ENCODE data around the gene PTPRD. TPM values are rescaled to one million over a fixed set of nuclear protein-coding genes. Genes with fewer than 3 reads are reported as not detected.

PTPRD gene
- polyA plus RNA-seq, 1 experiment: 0.39 TPM

GRCh38 chr9:10148796-10149195 lies 464.0 kb downstream of the PTPRD start:
- DNase-seq (ENCODE audit: low read depth): no peak
- no peaks in the 10 kb centered on the region for H3K36me3 ChIP-seq (ENCODE audit: control insufficient read depth, insufficient read depth, low read length)
- ChIA-PET CTCF (no interaction called here), POLR2A (no interaction called here)
- no peak overlapping the region for H3K4me3 ChIP-seq (ENCODE audit: low read depth, low read length)
- TF ChIP-seq CTCF (IDR thresholded peaks at IDR 0.05; ENCODE audit: insufficient read depth, low read depth, low read length): no peak
- H3K27me3 ChIP-seq (ENCODE audit: control insufficient read depth, insufficient read depth, low read length): no peaks in the 10 kb centered on the region

DNA sequence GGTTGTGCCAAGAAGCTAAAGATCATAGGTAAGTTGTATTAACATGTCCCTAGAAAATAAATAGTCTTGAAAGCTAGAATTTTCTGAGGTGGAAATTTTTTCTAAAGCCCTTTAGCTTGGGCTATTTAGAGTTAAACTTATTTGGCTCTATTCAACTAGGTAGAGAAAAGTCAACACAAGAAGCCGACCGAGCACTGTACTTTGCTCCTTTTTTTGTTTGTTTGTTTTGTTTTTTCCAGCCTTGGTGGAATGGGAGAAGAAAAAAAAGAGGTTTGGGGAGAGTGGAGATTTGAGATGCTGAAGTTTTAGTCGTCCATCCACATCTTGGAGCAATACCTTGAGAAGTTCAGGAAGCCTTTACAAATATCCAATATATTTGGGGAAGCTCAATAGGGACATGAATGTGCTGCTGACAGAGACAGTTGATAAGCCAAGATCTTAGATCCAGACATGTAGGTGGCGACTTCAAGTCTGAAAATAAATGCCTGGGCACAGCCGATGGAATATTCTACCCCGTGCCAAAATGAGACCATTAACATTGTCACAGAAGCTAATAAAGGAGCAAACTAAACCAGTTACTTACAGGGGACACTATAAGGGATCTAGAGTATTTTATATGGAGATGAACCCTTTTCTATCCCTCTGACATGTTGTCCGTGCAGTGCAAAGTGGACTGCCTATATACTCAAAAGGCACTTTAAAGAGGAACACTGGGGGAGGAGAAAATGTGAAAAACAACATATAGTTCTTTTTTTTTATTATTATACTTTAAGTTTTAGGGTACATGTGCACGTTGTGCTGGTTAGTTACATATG lies 466.1 kb downstream of the PTPRD start:
- POLR2A ChIA-PET: no interaction called here
- CTCF ChIA-PET: no interaction called here
- Histone ChIP-seq H3K4me3 (ENCODE audit: low read depth, low read length) (no peak overlapping the region), H3K27me3 (ENCODE audit: control insufficient read depth, insufficient read depth, low read length) (no peaks in the 10 kb centered on the region), H3K36me3 (ENCODE audit: control insufficient read depth, insufficient read depth, low read length) (no peaks in the 10 kb centered on the region)
- no peak for TF ChIP-seq CTCF (IDR thresholded peaks at IDR 0.05; ENCODE audit: insufficient read depth, low read depth, low read length)
- DNase-seq (ENCODE audit: low read depth): no peak

- ChIA-PET POLR2A (no interaction called here), CTCF (interaction anchor here (0.6 kb wide), 1 partner anchor 230 kb away, joined by 3 read pairs; no protein-coding TSS in a partner anchor)
- TF ChIP-seq CTCF (IDR thresholded peaks at IDR 0.05; ENCODE audit: insufficient read depth, low read depth, low read length): no peak
- no peak overlapping the region for H3K4me3 ChIP-seq (ENCODE audit: low read depth, low read length)
- no peaks in the 10 kb centered on the region for H3K36me3 ChIP-seq (ENCODE audit: control insufficient read depth, insufficient read depth, low read length)
- H3K27me3 ChIP-seq (ENCODE audit: control insufficient read depth, insufficient read depth, low read length): no peaks in the 10 kb centered on the region
- no peak for DNase-seq (ENCODE audit: low read depth)
These were observed 468.4 kb downstream of the PTPRD start for GRCh38 chr9:10144355-10144754.

GRCh38 chr9:10135553-10135952 lies 477.2 kb downstream of the PTPRD start:
- no peak for DNase-seq (ENCODE audit: low read depth)
- Histone ChIP-seq H3K27me3 (ENCODE audit: control insufficient read depth, insufficient read depth, low read length) (no peaks in the 10 kb centered on the region), H3K4me3 (ENCODE audit: low read depth, low read length) (no peak overlapping the region), H3K36me3 (ENCODE audit: control insufficient read depth, insufficient read depth, low read length) (no peaks in the 10 kb centered on the region)
- no peak for TF ChIP-seq CTCF (IDR thresholded peaks at IDR 0.05; ENCODE audit: insufficient read depth, low read depth, low read length)
- ChIA-PET CTCF (no interaction called here), POLR2A (no interaction called here)

- ChIA-PET CTCF (no interaction called here), POLR2A (no interaction called here)
- no peak overlapping the region for H3K4me3 ChIP-seq (ENCODE audit: low read depth, low read length)
- no peaks in the 10 kb centered on the region for H3K36me3 ChIP-seq (ENCODE audit: control insufficient read depth, insufficient read depth, low read length)
- H3K27me3 ChIP-seq (ENCODE audit: control insufficient read depth, insufficient read depth, low read length): no peaks in the 10 kb centered on the region
- no peak for DNase-seq (ENCODE audit: low read depth)
- TF ChIP-seq CTCF (IDR thresholded peaks at IDR 0.05; ENCODE audit: insufficient read depth, low read depth, low read length): no peak
These were observed 478.5 kb downstream of the PTPRD start for GRCh38 chr9:10134266-10134665.
